GM12892 (cell line): Measurements from ENCODE around the gene LRRC45.

Experiments used
- POLR2A ChIP-seq: IDR thresholded peaks from 2 replicates; pipeline ENCODE4 v1.6.1; 2011; ENCODE audit warnings: low read depth, low read length, control low read depth
- POLR2AphosphoS5 ChIP-seq: IDR thresholded peaks from 2 replicates; pipeline ENCODE4 v1.6.1; 2011; ENCODE audit warnings: low read depth, low read length, control low read depth
- TAF1 ChIP-seq: IDR thresholded peaks from 2 replicates; pipeline ENCODE4 v1.6.1; 2011; ENCODE audit warnings: low read depth, mild to moderate bottlenecking, control low read depth, low read length, borderline replicate concordance

DNA sequence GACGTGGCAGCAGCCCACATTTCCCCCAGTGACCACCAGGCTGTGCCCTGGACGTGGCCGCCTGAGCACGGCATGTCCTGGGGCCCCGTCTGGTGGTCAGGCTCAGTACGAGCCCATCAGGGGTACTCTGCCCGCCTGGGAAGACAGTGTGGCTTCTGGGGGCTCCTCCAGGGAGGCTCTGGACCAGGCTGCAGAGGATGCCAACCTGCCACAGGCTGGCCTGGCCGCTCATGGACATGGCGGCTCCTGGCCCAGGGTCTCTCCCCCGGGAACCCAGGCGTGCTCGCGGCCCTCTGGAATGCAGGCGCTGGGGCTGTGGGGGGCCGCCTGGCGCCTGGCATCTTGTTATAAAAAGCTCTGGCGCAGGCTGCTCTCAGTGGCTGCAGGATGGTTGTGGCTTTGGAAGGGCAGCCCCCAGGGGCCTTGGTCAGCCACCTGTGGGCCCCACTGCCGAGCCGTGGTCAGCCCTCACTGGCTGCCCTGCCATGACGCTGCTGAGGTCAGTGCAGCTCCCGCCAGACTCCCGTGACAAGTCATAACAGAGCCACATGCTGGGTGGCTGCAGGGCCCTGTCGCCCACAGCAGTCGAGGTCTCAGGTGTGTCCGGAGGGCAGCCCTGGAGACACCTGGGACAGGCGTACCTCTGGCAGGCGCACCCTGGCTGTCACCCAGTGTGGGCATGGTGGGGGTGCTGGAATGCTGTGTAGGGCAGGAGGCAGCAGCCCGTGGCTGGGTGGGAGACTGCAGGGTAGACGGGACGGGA is 15.4 kb upstream of the LRRC45 start:
- TF ChIP-seq POLR2A (no peak), TAF1 (no peak), POLR2AphosphoS5 (no peak)
